Liver (tissue), 9 donors: Measurements from ENCODE around the gene ZNF467. TPM values are rescaled to one million over a fixed set of nuclear protein-coding genes. Genes with fewer than 3 reads are reported as not detected.

ENCODE experiments used
- DNase-seq: peaks from one replicate; pipeline ENCODE4 v3.0.0-alpha.2; 2017; ENCODE audit warnings: low spot score
- H3K27ac ChIP-seq, 2 donors: one replicate each; pipeline ENCODE4 v1.7.0; 2013; ENCODE audit warnings: inconsistent platforms in 2 of 2, low read length in 2 of 2, control low read depth in 1 of 2, low read depth in 1 of 2, mild to moderate bottlenecking in 1 of 2
- H3K27me3 ChIP-seq, 4 donors: one replicate each; pipeline versions ENCODE4 v1.6.1 to v1.7.0; 2013; ENCODE audit warnings: low read length in 3 of 4, inconsistent platforms in 1 of 4, mild to moderate bottlenecking in 1 of 4, moderate library complexity in 1 of 4; ENCODE audit not compliant: control insufficient read depth in 4 of 4, insufficient read depth in 4 of 4
- H3K36me3 ChIP-seq, 4 donors: one replicate each; pipeline versions ENCODE4 v1.6.1 to v1.7.0; 2013; ENCODE audit warnings: low read length in 3 of 4, mild to moderate bottlenecking in 3 of 4, low read depth in 1 of 4, moderate library complexity in 1 of 4; ENCODE audit not compliant: control insufficient read depth in 4 of 4, insufficient read depth in 3 of 4
- H3K4me1 ChIP-seq, 4 donors: one replicate each; pipeline versions ENCODE4 v1.6.1 to v1.7.0; 2013; ENCODE audit warnings: low read length in 3 of 4, mild to moderate bottlenecking in 3 of 4, moderate library complexity in 1 of 4; ENCODE audit not compliant: control insufficient read depth in 4 of 4, insufficient read depth in 4 of 4
- H3K4me3 ChIP-seq, 3 donors: one replicate each; pipeline versions ENCODE4 v1.6.1 to v1.7.0; 2013; ENCODE audit warnings: low read length in 3 of 3, control low read depth in 1 of 3, low read depth in 1 of 3, mild to moderate bottlenecking in 1 of 3
- H3K9ac ChIP-seq, 2 donors: one replicate each; pipeline ENCODE4 v1.7.0; 2013; ENCODE audit warnings: low read length in 2 of 2, mild to moderate bottlenecking in 2 of 2, moderate library complexity in 2 of 2, control low read depth in 1 of 2, low read depth in 1 of 2
- H3K9me3 ChIP-seq, 4 donors: one replicate each; pipeline versions ENCODE4 v1.6.1 to v1.7.0; 2013; ENCODE audit warnings: low read length in 3 of 4; ENCODE audit not compliant: control insufficient read depth in 4 of 4
- CTCF ChIP-seq: fragments of 150-350 bp; IDR thresholded peaks from 2 replicates; pipeline ENCODE4 v1.5.1; 2017; ENCODE audit warnings: improper control_type of control experiment, low read depth, low read length; ENCODE audit not compliant: missing input control
- EGR1 ChIP-seq, 2 donors: IDR thresholded peaks; 2 replicates each; pipeline ENCODE4 v1.6.1; 2016 to 2018; ENCODE audit warnings: antibody characterized with exemption in 2 of 2, low read depth in 2 of 2
- FOXA1 ChIP-seq: IDR thresholded peaks from 2 replicates; pipeline ENCODE4 v1.6.1; 2016; ENCODE audit warnings: antibody characterized with exemption
- FOXA2 ChIP-seq: IDR thresholded peaks from 2 replicates; pipeline ENCODE4 v1.6.1; 2016; ENCODE audit warnings: antibody characterized with exemption
- GABPA ChIP-seq, 2 donors: IDR thresholded peaks in 1 of 2; conservative IDR thresholded peaks in 1 of 2; 2 replicates each; pipeline ENCODE4 v1.6.1; 2016; ENCODE audit warnings: antibody characterized with exemption in 2 of 2, mild to moderate bottlenecking in 1 of 2, moderate library complexity in 1 of 2
- HNF4A ChIP-seq, 2 donors: conservative IDR thresholded peaks; 2 replicates each; pipeline ENCODE4 v1.6.1; 2016; ENCODE audit warnings: antibody characterized with exemption in 2 of 2, mild to moderate bottlenecking in 2 of 2
- HNF4G ChIP-seq: IDR thresholded peaks from 2 replicates; pipeline ENCODE4 v1.6.1; 2016; ENCODE audit warnings: antibody characterized with exemption
- JUND ChIP-seq, 2 donors: IDR thresholded peaks; 2 replicates each; pipeline ENCODE4 v1.6.1; 2016; ENCODE audit warnings: antibody characterized with exemption in 2 of 2
- NR2F2 ChIP-seq: IDR thresholded peaks from 2 replicates; pipeline ENCODE4 v1.6.1; 2016; ENCODE audit warnings: antibody characterized with exemption
- RAD21 ChIP-seq, 2 donors: IDR thresholded peaks; 2 replicates each; pipeline ENCODE4 v1.6.1; 2016; ENCODE audit warnings: antibody characterized with exemption in 2 of 2, mild to moderate bottlenecking in 2 of 2
- RXRA ChIP-seq, 2 donors: IDR thresholded peaks; 2 replicates each; pipeline ENCODE4 v1.6.1; 2017 to 2018; ENCODE audit warnings: antibody characterized with exemption in 2 of 2, mild to moderate bottlenecking in 1 of 2
- SP1 ChIP-seq: IDR thresholded peaks from 2 replicates; pipeline ENCODE4 v1.6.1; 2018; ENCODE audit warnings: antibody characterized with exemption, mild to moderate bottlenecking
- TAF1 ChIP-seq: conservative IDR thresholded peaks from 2 replicates; pipeline ENCODE4 v1.6.1; 2016; ENCODE audit warnings: antibody characterized with exemption, mild to moderate bottlenecking
- WGBS: extraction: QIAGEN DNeasy Blood & Tissue Kit; methylation state at CpG from one replicate; pipeline ENCODE4 v1.1.7; 2013; 5-methylcytosine and 5-hydroxymethylcytosine counted together
- polyA plus RNA-seq, 2 donors: library from polyadenylated mRNA; stranded (reverse) in 1 of 2; unstranded in 1 of 2; fragments of 200-250 nt in 1 of 2; fragments of >200 nt in 1 of 2; fragmentation: Nextera tagmentation in 1 of 2; extraction: Ambion mirVana in 1 of 2; gene quantifications; one replicate each; pipeline versions ENCODE4 v1.2.1 to v1.2.3, GENCODE V29; 2013 to 2015
- total RNA-seq, 2 donors: library from RNA; depleted of rRNA; stranded (reverse); fragments of >200 nt; gene quantifications; one replicate each; pipeline ENCODE4 v1.2.3, GENCODE V29; 2014
- TF ChIP-seq, protein P1 (sequence below): IDR thresholded peaks from 2 replicates; pipeline ENCODE4 v1.6.1; 2016; ENCODE audit warnings: antibody characterized with exemption, mild to moderate bottlenecking
- TF ChIP-seq, protein P2 (sequence below): IDR thresholded peaks from 2 replicates; pipeline ENCODE4 v1.6.1; 2016; ENCODE audit warnings: antibody characterized with exemption
- TF ChIP-seq, protein P3 (sequence below): IDR thresholded peaks from 2 replicates; pipeline ENCODE4 v1.6.1; 2016; ENCODE audit warnings: antibody characterized with exemption
- donor health status: healthy.
- donor health status: healthy.
- donor health status: healthy.
- donor health status: healthy.
- donor health status: healthy.

The ZNF467 gene
- total and polyA plus RNA-seq, 4 donors = 2.8 to 4.0 (median 3.7) TPM

DNA sequence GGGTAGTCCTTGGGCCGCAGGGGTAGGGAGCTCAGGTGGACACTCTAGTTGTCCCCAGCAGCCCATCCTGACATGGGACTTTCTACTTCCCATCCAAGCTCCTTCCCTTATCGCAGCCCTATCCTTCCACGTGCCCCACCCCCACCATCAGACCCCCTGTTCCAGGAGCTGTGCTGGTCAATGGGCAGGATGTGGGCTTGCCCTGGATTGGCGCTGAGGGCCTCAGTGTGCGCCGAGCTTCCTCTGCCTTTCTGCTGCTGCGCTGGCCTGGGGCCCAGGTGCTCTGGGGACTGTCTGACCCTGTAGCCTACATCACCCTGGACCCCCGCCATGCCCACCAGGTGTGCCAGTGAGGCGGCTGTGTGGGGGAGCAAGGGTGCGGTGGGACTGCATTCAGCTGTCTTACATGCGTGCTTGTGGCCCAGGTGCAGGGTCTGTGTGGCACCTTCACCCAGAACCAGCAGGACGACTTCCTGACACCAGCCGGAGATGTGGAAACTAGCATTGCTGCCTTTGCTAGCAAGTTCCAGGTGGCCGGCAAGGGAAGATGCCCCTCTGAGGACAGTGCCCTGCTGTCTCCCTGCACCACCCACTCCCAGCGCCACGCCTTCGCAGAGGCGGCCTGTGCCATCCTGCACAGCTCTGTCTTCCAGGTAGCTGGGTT, 9.4 kb upstream of the ZNF467 start:
- Histone ChIP-seq H3K9me3 (no peaks in the 10 kb centered on the region), H3K36me3 (no peaks in the 10 kb centered on the region), H3K27ac (no peak overlapping the region), H3K27me3 (no peaks in the 10 kb centered on the region), H3K9ac (no peak overlapping the region), H3K4me3 (no peak overlapping the region), H3K4me1 (peaks cover 0 to 1% (median 0%) of the 10 kb centered on the region in 4 donors)
- no peak for DNase-seq
- WGBS = 80% methylated on average over 18 of the region's 18 CpGs
- TF ChIP-seq, protein P1, sequence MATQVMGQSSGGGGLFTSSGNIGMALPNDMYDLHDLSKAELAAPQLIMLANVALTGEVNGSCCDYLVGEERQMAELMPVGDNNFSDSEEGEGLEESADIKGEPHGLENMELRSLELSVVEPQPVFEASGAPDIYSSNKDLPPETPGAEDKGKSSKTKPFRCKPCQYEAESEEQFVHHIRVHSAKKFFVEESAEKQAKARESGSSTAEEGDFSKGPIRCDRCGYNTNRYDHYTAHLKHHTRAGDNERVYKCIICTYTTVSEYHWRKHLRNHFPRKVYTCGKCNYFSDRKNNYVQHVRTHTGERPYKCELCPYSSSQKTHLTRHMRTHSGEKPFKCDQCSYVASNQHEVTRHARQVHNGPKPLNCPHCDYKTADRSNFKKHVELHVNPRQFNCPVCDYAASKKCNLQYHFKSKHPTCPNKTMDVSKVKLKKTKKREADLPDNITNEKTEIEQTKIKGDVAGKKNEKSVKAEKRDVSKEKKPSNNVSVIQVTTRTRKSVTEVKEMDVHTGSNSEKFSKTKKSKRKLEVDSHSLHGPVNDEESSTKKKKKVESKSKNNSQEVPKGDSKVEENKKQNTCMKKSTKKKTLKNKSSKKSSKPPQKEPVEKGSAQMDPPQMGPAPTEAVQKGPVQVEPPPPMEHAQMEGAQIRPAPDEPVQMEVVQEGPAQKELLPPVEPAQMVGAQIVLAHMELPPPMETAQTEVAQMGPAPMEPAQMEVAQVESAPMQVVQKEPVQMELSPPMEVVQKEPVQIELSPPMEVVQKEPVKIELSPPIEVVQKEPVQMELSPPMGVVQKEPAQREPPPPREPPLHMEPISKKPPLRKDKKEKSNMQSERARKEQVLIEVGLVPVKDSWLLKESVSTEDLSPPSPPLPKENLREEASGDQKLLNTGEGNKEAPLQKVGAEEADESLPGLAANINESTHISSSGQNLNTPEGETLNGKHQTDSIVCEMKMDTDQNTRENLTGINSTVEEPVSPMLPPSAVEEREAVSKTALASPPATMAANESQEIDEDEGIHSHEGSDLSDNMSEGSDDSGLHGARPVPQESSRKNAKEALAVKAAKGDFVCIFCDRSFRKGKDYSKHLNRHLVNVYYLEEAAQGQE = no peak
- TF ChIP-seq GABPA (IDR thresholded peaks at IDR 0.05 in 1 of 2, conservative IDR thresholded peaks at IDR 0.05 in 1 of 2) (no peak), EGR1 (IDR thresholded peaks at IDR 0.05; ENCODE audit: low read depth in 2 of 2) (no peak), CTCF (no peak), RXRA (IDR thresholded peaks at IDR 0.05) (no peak), FOXA1 (no peak), HNF4G (no peak), TAF1 (no peak), RAD21 (IDR thresholded peaks at IDR 0.05) (no peak), SP1 (no peak), HNF4A (conservative IDR thresholded peaks at IDR 0.05) (no peak)
- TF ChIP-seq, protein P2, sequence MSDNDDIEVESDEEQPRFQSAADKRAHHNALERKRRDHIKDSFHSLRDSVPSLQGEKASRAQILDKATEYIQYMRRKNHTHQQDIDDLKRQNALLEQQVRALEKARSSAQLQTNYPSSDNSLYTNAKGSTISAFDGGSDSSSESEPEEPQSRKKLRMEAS = no peak
- TF ChIP-seq, protein P3, sequence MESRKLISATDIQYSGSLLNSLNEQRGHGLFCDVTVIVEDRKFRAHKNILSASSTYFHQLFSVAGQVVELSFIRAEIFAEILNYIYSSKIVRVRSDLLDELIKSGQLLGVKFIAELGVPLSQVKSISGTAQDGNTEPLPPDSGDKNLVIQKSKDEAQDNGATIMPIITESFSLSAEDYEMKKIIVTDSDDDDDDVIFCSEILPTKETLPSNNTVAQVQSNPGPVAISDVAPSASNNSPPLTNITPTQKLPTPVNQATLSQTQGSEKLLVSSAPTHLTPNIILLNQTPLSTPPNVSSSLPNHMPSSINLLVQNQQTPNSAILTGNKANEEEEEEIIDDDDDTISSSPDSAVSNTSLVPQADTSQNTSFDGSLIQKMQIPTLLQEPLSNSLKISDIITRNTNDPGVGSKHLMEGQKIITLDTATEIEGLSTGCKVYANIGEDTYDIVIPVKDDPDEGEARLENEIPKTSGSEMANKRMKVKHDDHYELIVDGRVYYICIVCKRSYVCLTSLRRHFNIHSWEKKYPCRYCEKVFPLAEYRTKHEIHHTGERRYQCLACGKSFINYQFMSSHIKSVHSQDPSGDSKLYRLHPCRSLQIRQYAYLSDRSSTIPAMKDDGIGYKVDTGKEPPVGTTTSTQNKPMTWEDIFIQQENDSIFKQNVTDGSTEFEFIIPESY = no peak

DNA sequence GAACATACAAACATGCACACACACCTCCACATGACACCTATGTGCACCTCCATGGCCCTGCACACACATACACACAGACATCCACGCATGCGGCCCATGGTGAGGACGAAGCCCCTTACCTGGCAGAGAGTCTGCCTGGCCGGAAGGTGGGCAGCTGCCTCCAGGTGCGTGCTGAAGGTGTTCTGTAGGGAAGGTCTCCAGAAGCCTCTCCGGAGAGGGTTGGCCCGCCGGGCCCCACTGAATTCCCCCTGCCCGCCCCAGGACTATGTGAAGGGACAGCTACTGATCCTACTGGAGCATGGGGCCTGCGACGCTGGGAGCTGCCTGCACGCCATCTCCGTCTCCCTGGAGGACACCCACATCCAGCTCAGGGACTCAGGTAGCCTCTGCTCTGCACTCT, 8.5 kb upstream of the ZNF467 start:
- Histone ChIP-seq H3K4me1 (no peaks in the 10 kb centered on the region), H3K4me3 (no peak overlapping the region), H3K36me3 (no peaks in the 10 kb centered on the region), H3K27me3 (no peaks in the 10 kb centered on the region), H3K27ac (no peak overlapping the region), H3K9ac (no peak overlapping the region), H3K9me3 (no peaks in the 10 kb centered on the region)
- DNase-seq = no peak
- TF ChIP-seq CTCF (no peak), JUND (IDR thresholded peaks at IDR 0.05) (no peak), NR2F2 (no peak), HNF4G (no peak), RAD21 (IDR thresholded peaks at IDR 0.05) (no peak), GABPA (IDR thresholded peaks at IDR 0.05 in 1 of 2, conservative IDR thresholded peaks at IDR 0.05 in 1 of 2) (no peak), FOXA2 (no peak), RXRA (IDR thresholded peaks at IDR 0.05) (no peak)
- TF ChIP-seq, protein P1 = no peak
- WGBS = 95% methylated on average over 13 of the region's 13 CpGs
